ENCODE data around the gene PPT2. TPM values are rescaled to one million over a fixed set of nuclear protein-coding genes. Genes with fewer than 3 reads are reported as not detected.
"Not testable (repeated sequence)": the region's sequence is repeated elsewhere in the genome, so short reads cannot be mapped to it uniquely, and the experiment has no call there.

The PPT2 gene
- total RNA-seq, 1 donor from 2014 or later, result 40.8 TPM

DNA sequence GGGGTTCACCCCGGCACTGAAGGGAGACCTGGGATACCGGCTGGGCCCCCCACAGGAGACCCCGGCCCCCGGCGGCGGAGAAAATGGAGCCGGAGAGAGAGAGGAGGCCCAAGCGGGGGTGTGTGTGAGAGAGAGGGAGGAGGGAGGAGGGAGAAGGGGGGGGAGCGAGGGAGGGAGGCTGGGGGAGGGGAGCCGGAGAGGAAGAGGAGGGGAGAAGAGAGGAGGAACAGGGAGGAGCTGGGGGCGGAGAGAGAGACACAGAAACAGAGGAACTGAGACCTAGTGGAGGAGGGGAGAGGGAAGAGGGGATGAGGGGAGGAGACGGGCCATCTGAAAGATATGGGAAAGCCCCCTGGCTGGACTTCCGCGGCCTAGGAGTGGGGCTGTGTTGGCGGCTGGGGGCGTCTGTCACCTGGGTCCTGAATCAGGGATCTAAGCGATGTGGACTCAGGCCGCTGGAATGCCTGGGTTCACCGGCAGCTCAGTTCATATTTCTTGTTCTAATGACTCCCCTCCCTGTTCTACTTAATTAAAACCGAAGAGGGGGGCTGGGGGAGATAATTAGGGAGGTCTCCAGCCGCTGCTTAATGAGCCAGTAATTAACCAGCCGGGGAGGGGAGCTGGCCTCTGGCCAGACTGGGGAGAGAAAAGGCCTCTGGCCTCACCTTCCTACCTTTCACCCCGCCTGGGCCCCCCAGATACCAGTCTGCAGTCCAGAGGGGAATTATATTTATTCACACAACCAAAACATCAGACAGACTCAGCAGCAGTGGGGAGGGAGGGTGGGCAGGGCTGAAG, 36.3 kb downstream of the PPT2 start, which contains the start of gene PBX2:
Gene PBX2 (minus strand): TSS at position 149 of the 798 bp plus-strand sequence. CDS start 287 bp downstream, outside the sequence.
- no peak for TF ChIP-seq CTCF (IDR thresholded peaks at IDR 0.05)
- no peak for DNase-seq (ENCODE audit: extremely low spot score, unreplicated experiment)
- H3K9me3 Mint-ChIP-seq (ENCODE audit: unreplicated experiment), result no peaks in the 10 kb centered on the region
- peaks cover 64% of the 10 kb centered on the region for H3K4me1 Mint-ChIP-seq (ENCODE audit: unreplicated experiment)
- no peaks in the 10 kb centered on the region for H3K27me3 Mint-ChIP-seq (ENCODE audit: unreplicated experiment)
- H3K27ac Mint-ChIP-seq (ENCODE audit: unreplicated experiment), result peak within 1 kb of the TSS; percentile 95
- peak within 1 kb of the TSS; percentile 91 for H3K4me3 Mint-ChIP-seq (ENCODE audit: unreplicated experiment)
- peaks cover 19% of the 10 kb centered on the region for H3K36me3 Mint-ChIP-seq (ENCODE audit: unreplicated experiment)

DNA sequence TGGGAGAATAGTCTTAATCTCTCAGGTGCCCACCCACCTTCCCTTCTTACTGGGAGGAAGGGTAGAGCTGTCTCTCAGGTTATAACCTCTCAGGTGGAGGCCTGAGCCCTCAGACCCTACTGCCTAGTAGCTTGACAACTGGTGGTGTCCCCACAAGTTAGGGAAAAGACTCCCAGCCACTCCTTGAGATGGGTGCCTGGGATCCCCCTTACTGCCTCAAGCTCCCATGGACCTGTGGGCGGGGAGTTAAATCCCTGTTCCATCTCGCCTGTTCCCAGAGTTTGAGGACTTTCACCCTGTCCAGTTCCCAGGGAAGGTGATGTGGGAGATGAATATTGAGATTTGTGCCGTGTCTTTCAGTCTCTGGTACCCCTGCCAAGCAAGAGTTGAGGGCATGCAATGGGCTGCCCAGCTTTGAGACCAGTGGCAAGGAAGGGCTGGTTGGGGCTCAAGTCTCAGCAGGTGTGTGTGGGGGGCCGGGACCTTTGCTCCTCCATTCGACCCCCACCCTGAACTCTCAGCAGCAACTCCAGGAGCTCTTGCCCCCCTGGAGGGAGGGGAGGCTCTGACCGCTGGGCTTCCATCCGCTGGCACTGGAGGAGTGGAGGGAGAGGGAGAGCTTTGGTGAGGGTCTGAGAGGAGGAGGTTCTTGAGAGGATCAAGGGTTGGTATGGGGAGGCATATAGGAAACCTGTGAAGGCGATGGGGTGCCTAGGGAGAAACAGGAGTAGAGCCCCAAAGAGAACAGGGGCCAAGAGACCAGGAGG, 37.2 kb downstream of the PPT2 start:
- no peak for TF ChIP-seq CTCF (IDR thresholded peaks at IDR 0.05)
- Mint-ChIP-seq H3K9me3 (ENCODE audit: unreplicated experiment) (no peaks in the 10 kb centered on the region), H3K4me3 (ENCODE audit: unreplicated experiment) (peak overlapping the region; percentile 36), H3K36me3 (ENCODE audit: unreplicated experiment) (peaks cover 15% of the 10 kb centered on the region), H3K4me1 (ENCODE audit: unreplicated experiment) (peaks cover 59% of the 10 kb centered on the region), H3K27ac (ENCODE audit: unreplicated experiment) (peak overlapping the region; percentile 90), H3K27me3 (ENCODE audit: unreplicated experiment) (no peaks in the 10 kb centered on the region)
- no peak for DNase-seq (ENCODE audit: extremely low spot score, unreplicated experiment)

- no peak for DNase-seq (ENCODE audit: extremely low spot score, unreplicated experiment)
- Mint-ChIP-seq H3K4me3 (ENCODE audit: unreplicated experiment) (peak overlapping the region; percentile 36), H3K4me1 (ENCODE audit: unreplicated experiment) (peaks cover 58% of the 10 kb centered on the region), H3K9me3 (ENCODE audit: unreplicated experiment) (no peaks in the 10 kb centered on the region), H3K27me3 (ENCODE audit: unreplicated experiment) (no peaks in the 10 kb centered on the region), H3K27ac (ENCODE audit: unreplicated experiment) (peak overlapping the region; percentile 90), H3K36me3 (ENCODE audit: unreplicated experiment) (peaks cover 8% of the 10 kb centered on the region)
- no peak for TF ChIP-seq CTCF (IDR thresholded peaks at IDR 0.05)
Measured at GRCh38 chr6:32191696-32192607, 38.0 kb downstream of the PPT2 start.

GRCh38 chr6:32192608-32193039, 38.7 kb downstream of the PPT2 start, which contains the start of gene GPSM3:
TSS of gene GPSM3 (minus strand) at chr6:32192643. CDS start at chr6:32192513, 130 bp downstream.
- Mint-ChIP-seq H3K4me1 (ENCODE audit: unreplicated experiment) (peaks cover 58% of the 10 kb centered on the region), H3K36me3 (ENCODE audit: unreplicated experiment) (peaks cover 3% of the 10 kb centered on the region), H3K27me3 (ENCODE audit: unreplicated experiment) (no peaks in the 10 kb centered on the region), H3K27ac (ENCODE audit: unreplicated experiment) (peak within 1 kb of the TSS; percentile 90), H3K4me3 (ENCODE audit: unreplicated experiment) (peak within 1 kb of the TSS; percentile 36), H3K9me3 (ENCODE audit: unreplicated experiment) (no peaks in the 10 kb centered on the region)
- DNase-seq (ENCODE audit: extremely low spot score, unreplicated experiment), result no peak
- no peak for TF ChIP-seq CTCF (IDR thresholded peaks at IDR 0.05)

- not testable (repeated sequence) for H3K27me3 Mint-ChIP-seq (ENCODE audit: unreplicated experiment); H3K4me3 Mint-ChIP-seq (ENCODE audit: unreplicated experiment); H3K9me3 Mint-ChIP-seq (ENCODE audit: unreplicated experiment); H3K36me3 Mint-ChIP-seq (ENCODE audit: unreplicated experiment); DNase-seq (ENCODE audit: extremely low spot score, unreplicated experiment)
- peaks cover 56% of the 10 kb centered on the region for H3K4me1 Mint-ChIP-seq (ENCODE audit: unreplicated experiment)
- peak overlapping the region; percentile 90 for H3K27ac Mint-ChIP-seq (ENCODE audit: unreplicated experiment)
Measured at GRCh38 chr6:32193096-32193495, 39.2 kb downstream of the PPT2 start.
